Activated CD8-positive, alpha-beta T cell treated with anti-CD3 and anti-CD28 coated beads for 36 hours (primary cell): ENCODE data around the gene TMEM252. TPM values are rescaled to one million over a fixed set of nuclear protein-coding genes. Genes with fewer than 3 reads are reported as not detected.

ENCODE experiments used
- ATAC-seq: fragments of 200-7000 bp; cut with Tn5 transposase; one replicate; pipeline ENCODE4 v1.10.0; 2021; ENCODE audit warnings: mild to moderate bottlenecking, moderate library complexity
- CTCF ChIA-PET: fragments of 350-600 bp; sonication (Branson Sonifier 250); formaldehyde crosslinking; loops from one replicate; lab custom pipeline; 2021; ENCODE audit warnings: antibody characterized with exemption; lab: Charles Lee
- POLR2A ChIA-PET: fragments of 350-600 bp; sonication (Branson Sonifier 250); formaldehyde crosslinking; loops from one replicate; lab custom pipeline; 2021; ENCODE audit warnings: antibody characterized with exemption; lab: Charles Lee
- DNase-seq: peaks from one replicate; pipeline ENCODE4 v3.0.0-alpha.2; 2020
- H3K27ac Mint-ChIP-seq: one replicate; pipeline ENCODE4 v1.8.0; 2021; ENCODE audit warnings: mild to moderate bottlenecking, mixed read lengths
- H3K27me3 Mint-ChIP-seq: one replicate; pipeline ENCODE4 v1.8.0; 2021; ENCODE audit warnings: mixed read lengths
- H3K36me3 Mint-ChIP-seq: one replicate; pipeline ENCODE4 v1.8.0; 2021; ENCODE audit warnings: low read depth, mixed read lengths
- H3K4me1 Mint-ChIP-seq: one replicate; pipeline ENCODE4 v1.8.0; 2021; ENCODE audit warnings: low read depth, mixed read lengths
- H3K4me3 Mint-ChIP-seq: one replicate; pipeline ENCODE4 v1.8.0; 2021; ENCODE audit warnings: mild to moderate bottlenecking, moderate library complexity, mixed read lengths
- H3K9me3 Mint-ChIP-seq: one replicate; pipeline ENCODE4 v1.8.0; 2021; ENCODE audit warnings: mixed read lengths
- intact Hi-C: fragments of 100-400 bp; cut with micrococcal nuclease; formaldehyde crosslinking; loops from one replicate; pipeline ENCODE4 v1.10.0; 2022
- total RNA-seq, 2 experiments: library from RNA; stranded (reverse); gene quantifications; one replicate each; pipeline ENCODE4 v1.2.3, GENCODE V29; 2021
- TF ChIP-seq, protein P1 (sequence below): fragments of 200-600 bp; IDR thresholded peaks from one replicate; pipeline ENCODE4 v1.8.0; 2022; ENCODE audit warnings: antibody characterized with exemption, mild to moderate bottlenecking

The TMEM252 gene
- total RNA-seq, 2 experiments from 2014 or later = not detected

DNA sequence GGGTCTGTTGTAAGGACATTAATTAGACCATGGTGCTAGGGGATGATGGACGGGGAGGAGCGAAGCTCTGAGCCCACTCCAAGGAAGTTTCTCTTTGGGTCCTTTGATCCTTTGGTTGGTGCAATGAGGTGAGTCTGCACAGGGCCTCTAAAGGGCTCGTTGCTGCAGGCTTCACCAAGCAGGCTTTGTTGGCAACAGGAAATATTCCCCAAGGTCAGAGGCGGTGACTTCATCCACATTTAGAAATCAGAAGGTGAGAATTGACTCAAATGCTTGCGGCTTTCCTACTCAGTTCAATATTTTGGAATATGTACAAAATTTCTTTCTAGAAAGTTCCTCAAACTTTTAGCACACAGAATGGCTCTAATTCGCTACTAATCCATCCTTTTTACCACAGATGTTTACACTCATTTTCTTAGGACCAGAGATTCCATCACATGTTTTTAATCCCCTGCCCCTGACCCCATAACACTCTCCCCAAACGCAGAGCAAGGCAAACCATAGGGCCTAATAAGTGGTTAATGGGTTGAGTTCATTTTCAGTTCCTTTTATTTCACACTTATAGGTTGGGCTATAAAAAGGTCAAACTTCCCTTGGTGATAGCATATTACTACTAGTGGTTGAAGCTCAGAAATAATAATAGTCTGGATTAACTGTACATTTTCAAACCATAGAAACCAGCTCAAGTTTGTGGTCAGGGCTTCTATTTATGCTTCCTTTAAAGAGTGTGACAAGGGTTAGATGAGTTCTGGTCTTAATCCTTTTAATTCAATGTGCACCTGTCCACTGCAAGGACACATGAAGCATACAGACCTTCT lies 37.3 kb upstream of the TMEM252 start:
- Mint-ChIP-seq H3K36me3 (no peaks in the 10 kb centered on the region), H3K27ac (no peak overlapping the region), H3K9me3 (no peaks in the 10 kb centered on the region), H3K4me3 (no peak overlapping the region), H3K27me3 (peaks cover 8% of the 10 kb centered on the region), H3K4me1 (no peaks in the 10 kb centered on the region)
- ATAC-seq (no peak), DNase-seq (no peak)
- CTCF ChIA-PET = no interaction called here
- TF ChIP-seq, protein P1, sequence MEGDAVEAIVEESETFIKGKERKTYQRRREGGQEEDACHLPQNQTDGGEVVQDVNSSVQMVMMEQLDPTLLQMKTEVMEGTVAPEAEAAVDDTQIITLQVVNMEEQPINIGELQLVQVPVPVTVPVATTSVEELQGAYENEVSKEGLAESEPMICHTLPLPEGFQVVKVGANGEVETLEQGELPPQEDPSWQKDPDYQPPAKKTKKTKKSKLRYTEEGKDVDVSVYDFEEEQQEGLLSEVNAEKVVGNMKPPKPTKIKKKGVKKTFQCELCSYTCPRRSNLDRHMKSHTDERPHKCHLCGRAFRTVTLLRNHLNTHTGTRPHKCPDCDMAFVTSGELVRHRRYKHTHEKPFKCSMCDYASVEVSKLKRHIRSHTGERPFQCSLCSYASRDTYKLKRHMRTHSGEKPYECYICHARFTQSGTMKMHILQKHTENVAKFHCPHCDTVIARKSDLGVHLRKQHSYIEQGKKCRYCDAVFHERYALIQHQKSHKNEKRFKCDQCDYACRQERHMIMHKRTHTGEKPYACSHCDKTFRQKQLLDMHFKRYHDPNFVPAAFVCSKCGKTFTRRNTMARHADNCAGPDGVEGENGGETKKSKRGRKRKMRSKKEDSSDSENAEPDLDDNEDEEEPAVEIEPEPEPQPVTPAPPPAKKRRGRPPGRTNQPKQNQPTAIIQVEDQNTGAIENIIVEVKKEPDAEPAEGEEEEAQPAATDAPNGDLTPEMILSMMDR = no peak
- POLR2A ChIA-PET = no interaction called here
- intact Hi-C loops = no loop called here

- Mint-ChIP-seq H3K27me3 (peaks cover 9% of the 10 kb centered on the region), H3K36me3 (no peaks in the 10 kb centered on the region), H3K27ac (no peak overlapping the region), H3K9me3 (peaks cover 4% of the 10 kb centered on the region), H3K4me1 (no peaks in the 10 kb centered on the region), H3K4me3 (no peak overlapping the region)
- DNase-seq (no peak), ATAC-seq (no peak)
- POLR2A ChIA-PET = no interaction called here
- intact Hi-C loops = no loop called here
- CTCF ChIA-PET = no interaction called here
- TF ChIP-seq, protein P1 = no peak
These were observed 35.1 kb upstream of the TMEM252 start for GRCh38 chr9:68575817-68576216.

DNA sequence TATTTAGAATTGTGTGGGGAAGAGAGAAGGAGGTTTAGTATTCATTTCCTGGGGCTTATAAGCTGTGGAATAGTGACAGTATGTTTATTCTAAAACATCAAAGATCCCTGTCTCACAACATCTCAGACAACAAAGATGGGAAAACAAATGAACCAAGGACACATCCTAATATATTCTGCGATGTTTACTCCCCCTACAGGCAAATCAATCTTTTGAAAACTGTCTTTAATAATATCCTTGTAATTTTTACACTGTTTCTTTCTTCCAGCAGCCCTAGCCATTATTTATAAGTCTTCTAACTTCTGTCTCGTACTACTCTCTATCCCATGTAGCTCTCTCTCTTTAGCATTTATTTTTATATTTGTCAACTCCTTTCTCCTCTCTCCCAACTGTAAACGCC lies 33.5 kb upstream of the TMEM252 start:
- intact Hi-C loops = no loop called here
- Mint-ChIP-seq H3K27me3 (peaks cover 13% of the 10 kb centered on the region), H3K4me3 (no peak overlapping the region), H3K4me1 (no peaks in the 10 kb centered on the region), H3K36me3 (no peaks in the 10 kb centered on the region), H3K9me3 (peaks cover 4% of the 10 kb centered on the region), H3K27ac (no peak overlapping the region)
- TF ChIP-seq, protein P1 = no peak
- DNase-seq = no peak
- no peak for ATAC-seq
- POLR2A ChIA-PET = no interaction called here
- CTCF ChIA-PET = interaction anchor here (0.9 to 1.0 kb wide), 2 partner anchors 9 to 399 kb away, joined by 3 read pairs; no protein-coding TSS in a partner anchor

DNA sequence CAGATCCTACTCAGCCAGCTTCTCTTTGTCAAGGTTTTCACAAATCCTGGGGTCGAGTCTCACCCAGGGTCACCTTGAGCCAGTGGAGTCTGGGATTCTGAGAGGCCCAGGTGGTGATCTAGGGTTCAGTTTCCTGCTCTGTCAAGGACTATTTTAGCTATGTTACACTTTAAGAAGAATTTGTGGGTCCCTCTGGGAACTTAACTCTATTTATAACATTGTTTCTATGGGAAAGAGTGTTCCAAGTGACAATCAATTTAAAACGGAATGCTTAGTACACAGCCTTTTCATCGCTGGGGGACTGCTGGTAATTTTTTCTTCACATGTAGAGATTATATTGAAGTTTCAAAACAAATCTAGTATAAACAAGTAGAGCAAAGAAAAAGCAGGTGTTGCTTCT lies 26.9 kb upstream of the TMEM252 start:
- ChIA-PET POLR2A (no interaction called here), CTCF (interaction anchor here (0.8 to 1.8 kb wide), 11 partner anchors 8 to 150 kb away, joined by 3 to 11 read pairs (median 3); no protein-coding TSS in a partner anchor)
- intact Hi-C loops = no loop called here
- Mint-ChIP-seq H3K36me3 (no peaks in the 10 kb centered on the region), H3K27me3 (peaks cover 23% of the 10 kb centered on the region), H3K4me1 (no peaks in the 10 kb centered on the region), H3K9me3 (peaks cover 4% of the 10 kb centered on the region), H3K4me3 (no peak overlapping the region), H3K27ac (no peak overlapping the region)
- TF ChIP-seq, protein P1 = no peak
- ATAC-seq (no peak), DNase-seq (no peak)

GRCh38 chr9:68562461-68562860 lies 21.8 kb upstream of the TMEM252 start:
- CTCF ChIA-PET = interaction anchor here (0.7 to 0.9 kb wide), 2 partner anchors 14 to 22 kb away, joined by 3 read pairs; no protein-coding TSS in a partner anchor

More at GRCh38 chr9:68562461-68562860, 21.8 kb upstream of the TMEM252 start:
- TF ChIP-seq, protein P1 = no peak
- intact Hi-C loops = no loop called here
- Mint-ChIP-seq H3K4me1 (peaks cover 10% of the 10 kb centered on the region), H3K27ac (no peak overlapping the region), H3K36me3 (no peaks in the 10 kb centered on the region), H3K27me3 (peaks cover 15% of the 10 kb centered on the region), H3K9me3 (no peaks in the 10 kb centered on the region), H3K4me3 (no peak overlapping the region)
- DNase-seq (no peak), ATAC-seq (no peak)
- POLR2A ChIA-PET = no interaction called here
